Dendritic cell treated with granulocyte-macrophage colony-stimulating factor and Interleukin-4, amounts not matched to agents 40 ng/mL and 50 ng/mL, for 4 days (primary cell): ENCODE data around the gene TREX2.

Source experiments
- H3K27ac Mint-ChIP-seq: one replicate; pipeline ENCODE4 v1.8.0; 2022; ENCODE audit warnings: mild to moderate bottlenecking, mixed read lengths
- H3K27me3 Mint-ChIP-seq: one replicate; pipeline ENCODE4 v1.8.0; 2022; ENCODE audit warnings: mild to moderate bottlenecking, mixed read lengths
- H3K36me3 Mint-ChIP-seq: one replicate; pipeline ENCODE4 v1.8.0; 2022; ENCODE audit warnings: low read depth, mixed read lengths
- H3K4me1 Mint-ChIP-seq: one replicate; pipeline ENCODE4 v1.8.0; 2022; ENCODE audit warnings: low read depth, mixed read lengths
- H3K4me3 Mint-ChIP-seq: one replicate; pipeline ENCODE4 v1.8.0; 2022; ENCODE audit warnings: mild to moderate bottlenecking, moderate library complexity, mixed read lengths
- H3K9me3 Mint-ChIP-seq: one replicate; pipeline ENCODE4 v1.8.0; 2022; ENCODE audit warnings: mixed read lengths
- intact Hi-C: fragments of 100-400 bp; cut with micrococcal nuclease; formaldehyde crosslinking; loops from one replicate; pipeline ENCODE4 v1.15.0; 2022

Gene TREX2

DNA sequence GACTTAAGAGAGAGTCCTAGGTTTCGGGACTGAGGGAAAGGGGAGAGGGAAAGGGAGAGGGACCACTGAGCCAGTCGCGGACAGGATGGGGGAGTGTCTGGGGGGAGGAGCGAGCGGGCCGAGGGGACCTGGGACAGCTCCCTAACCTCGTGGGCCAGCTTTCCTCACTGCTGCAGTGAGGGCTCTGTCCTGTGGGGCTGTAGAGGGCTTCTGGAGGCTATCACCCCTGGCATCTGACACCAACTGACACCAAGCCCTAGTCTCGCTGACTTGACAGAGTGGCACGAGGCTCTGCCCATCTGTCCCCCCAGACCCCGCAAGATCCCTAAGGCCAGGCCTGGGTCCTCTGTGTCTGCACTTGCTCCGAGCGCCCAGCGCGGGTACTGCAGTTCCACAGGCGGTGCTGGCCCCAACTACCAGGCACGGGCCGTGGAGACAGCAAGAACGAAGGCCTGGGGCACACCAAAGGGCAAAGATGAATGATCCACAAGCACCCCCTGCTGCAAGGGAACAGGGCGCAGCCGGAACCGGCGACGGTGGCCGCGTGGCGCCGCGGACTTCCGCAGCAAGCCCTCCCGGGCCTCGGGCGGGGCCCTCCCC is 24.1 kb upstream of the TREX2 start:
- H3K4me3 Mint-ChIP-seq, result peak overlapping the region; percentile 78
- peaks cover 38% of the 10 kb centered on the region for H3K36me3 Mint-ChIP-seq
- intact Hi-C loops, result loop anchor here (2.0 kb wide), 1 partner anchor 37 kb away; no protein-coding TSS in a partner anchor
- H3K27ac Mint-ChIP-seq, result peak overlapping the region; percentile 75
- H3K27me3 Mint-ChIP-seq, result peaks cover 8% of the 10 kb centered on the region
- peaks cover 16% of the 10 kb centered on the region for H3K4me1 Mint-ChIP-seq
- H3K9me3 Mint-ChIP-seq, result no peaks in the 10 kb centered on the region

DNA sequence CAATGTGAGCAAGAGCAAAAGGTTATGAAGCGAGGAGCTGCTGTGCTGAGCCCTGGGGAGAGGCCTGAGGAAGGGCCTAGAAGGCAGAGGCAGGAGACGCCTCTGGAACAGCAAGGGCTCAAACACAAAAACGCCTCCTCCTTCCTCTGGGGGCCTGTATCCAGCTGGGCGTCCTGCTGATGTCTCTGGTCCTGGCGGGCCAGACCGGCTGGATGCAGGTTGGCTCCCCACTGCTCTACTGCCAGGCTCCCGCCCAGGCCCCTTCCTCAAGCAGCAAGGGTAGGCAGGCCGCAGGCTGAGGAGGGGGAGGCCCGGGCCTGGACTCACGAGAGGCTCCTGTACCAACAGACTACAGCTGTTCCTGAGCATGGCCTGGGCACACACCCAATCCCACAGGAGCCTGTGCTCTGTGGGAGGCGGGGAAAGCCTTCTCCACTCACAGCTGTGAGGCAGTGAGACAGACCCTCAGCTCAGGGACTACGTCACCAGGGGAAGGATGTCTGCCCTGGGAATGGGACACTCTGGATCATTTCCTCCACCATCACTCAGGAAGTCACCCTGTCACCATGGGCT is 22.2 kb upstream of the TREX2 start:
- Mint-ChIP-seq H3K36me3 (peaks cover 56% of the 10 kb centered on the region), H3K27me3 (no peaks in the 10 kb centered on the region), H3K4me3 (no peak overlapping the region), H3K4me1 (peaks cover 16% of the 10 kb centered on the region), H3K9me3 (no peaks in the 10 kb centered on the region), H3K27ac (peak overlapping the region; percentile 13)
- intact Hi-C loops, result no loop called here

DNA sequence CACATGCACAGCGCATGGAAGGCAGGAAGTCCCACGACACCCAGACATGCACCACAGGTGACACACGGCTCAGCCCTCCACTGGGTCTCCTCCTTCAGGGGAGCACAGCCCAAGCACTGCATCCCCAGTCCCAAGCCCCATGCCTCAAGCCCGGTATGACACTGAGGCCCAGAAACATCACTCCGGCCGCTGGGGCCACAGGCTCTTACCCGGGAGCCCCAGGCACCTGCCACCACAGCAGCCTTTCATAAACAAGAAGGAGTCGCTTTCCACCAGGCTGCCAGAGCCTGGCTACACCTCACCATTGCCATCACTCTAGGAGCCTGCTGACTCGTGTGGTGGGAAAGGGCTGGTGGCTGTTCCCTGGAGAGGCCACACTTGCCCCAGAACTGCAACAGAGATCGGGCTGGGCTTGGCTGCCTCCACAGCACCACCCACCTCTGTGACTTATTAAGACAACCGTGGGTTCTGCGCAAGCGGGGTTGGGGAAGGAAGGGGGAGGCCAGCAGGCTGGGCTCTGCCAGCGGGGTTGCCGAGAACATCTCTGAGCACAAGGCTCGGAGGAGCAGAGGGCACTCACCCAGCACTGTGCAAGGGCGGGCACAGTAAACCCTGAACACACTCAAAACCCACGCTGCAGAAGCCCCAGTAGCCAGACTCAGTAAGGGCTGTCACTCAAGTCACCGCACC is 20.0 kb upstream of the TREX2 start:
- H3K27me3 Mint-ChIP-seq, result no peaks in the 10 kb centered on the region
- H3K36me3 Mint-ChIP-seq, result peaks cover 75% of the 10 kb centered on the region
- intact Hi-C loops, result no loop called here
- peaks cover 16% of the 10 kb centered on the region for H3K4me1 Mint-ChIP-seq
- H3K27ac Mint-ChIP-seq, result no peak overlapping the region
- no peak overlapping the region for H3K4me3 Mint-ChIP-seq
- H3K9me3 Mint-ChIP-seq, result no peaks in the 10 kb centered on the region

DNA sequence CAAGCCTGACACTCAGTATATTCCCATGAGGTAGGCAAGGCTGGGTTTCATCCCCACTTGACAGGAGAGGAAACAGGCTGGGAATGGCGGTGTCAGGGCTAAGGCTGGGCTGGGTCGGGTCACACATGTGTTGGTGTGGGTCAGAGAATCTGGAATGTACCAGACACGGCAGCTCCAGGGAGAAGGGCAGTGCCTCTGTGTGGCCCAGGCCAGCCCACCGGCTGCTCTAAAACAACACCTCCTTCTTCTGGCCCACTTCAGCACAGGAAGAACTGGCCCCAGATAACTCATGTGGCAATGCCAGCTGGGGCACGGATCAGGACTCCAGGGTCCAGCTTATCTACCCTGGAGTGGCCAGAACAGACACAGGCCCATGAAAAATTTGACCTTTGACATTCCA is 18.3 kb upstream of the TREX2 start:
- Mint-ChIP-seq H3K4me1 (peaks cover 16% of the 10 kb centered on the region), H3K27me3 (no peaks in the 10 kb centered on the region), H3K36me3 (peaks cover 92% of the 10 kb centered on the region), H3K4me3 (no peak overlapping the region), H3K9me3 (no peaks in the 10 kb centered on the region), H3K27ac (no peak overlapping the region)
- intact Hi-C loops, result no loop called here

DNA sequence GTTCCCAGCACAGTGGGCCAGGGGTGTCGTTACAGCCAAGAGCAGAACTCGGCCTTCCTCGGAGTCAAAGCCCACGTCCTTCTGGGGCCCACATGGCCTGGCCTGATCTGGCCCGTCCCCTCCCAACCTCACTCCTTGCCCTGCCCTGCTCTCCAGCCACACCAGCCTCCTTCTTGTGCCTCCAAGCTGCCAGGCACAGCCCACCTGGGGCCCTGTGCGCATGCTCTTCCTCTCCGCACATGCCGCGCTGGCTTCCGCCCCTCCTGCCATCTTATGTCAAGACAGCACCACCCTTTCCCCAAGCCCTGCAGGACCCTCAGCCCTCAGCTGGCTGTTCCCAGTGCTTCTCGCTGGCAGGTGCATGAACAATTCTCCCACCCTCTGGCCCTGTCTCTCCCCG is 17.7 kb upstream of the TREX2 start:
- H3K36me3 Mint-ChIP-seq, result peaks cover 93% of the 10 kb centered on the region
- H3K27ac Mint-ChIP-seq, result no peak overlapping the region
- H3K27me3 Mint-ChIP-seq, result no peaks in the 10 kb centered on the region
- intact Hi-C loops, result no loop called here
- no peak overlapping the region for H3K4me3 Mint-ChIP-seq
- H3K4me1 Mint-ChIP-seq, result peaks cover 16% of the 10 kb centered on the region
- H3K9me3 Mint-ChIP-seq, result no peaks in the 10 kb centered on the region

DNA sequence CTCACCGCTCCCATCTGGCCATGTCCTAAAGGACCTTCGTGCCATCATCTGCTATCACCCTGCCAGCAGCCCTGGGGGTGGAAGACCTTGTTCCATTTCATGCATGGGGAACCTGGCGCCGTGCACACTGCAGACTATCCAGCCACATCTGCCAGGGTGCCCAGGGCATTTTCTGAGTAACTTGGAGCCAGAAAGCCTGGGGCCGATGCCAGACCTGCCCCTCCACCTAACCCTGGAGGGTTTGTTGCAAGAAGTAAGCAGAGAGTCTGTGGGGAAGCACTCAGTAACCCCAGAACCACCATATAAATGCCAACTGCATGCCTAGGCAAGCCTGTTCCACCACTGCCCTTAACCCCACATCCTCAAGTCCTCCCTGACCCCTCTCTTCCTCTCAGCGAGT is 17.2 kb upstream of the TREX2 start:
- intact Hi-C loops, result no loop called here
- no peak overlapping the region for H3K27ac Mint-ChIP-seq
- peaks cover 92% of the 10 kb centered on the region for H3K36me3 Mint-ChIP-seq
- no peak overlapping the region for H3K4me3 Mint-ChIP-seq
- H3K4me1 Mint-ChIP-seq, result peaks cover 12% of the 10 kb centered on the region
- H3K9me3 Mint-ChIP-seq, result no peaks in the 10 kb centered on the region
- no peaks in the 10 kb centered on the region for H3K27me3 Mint-ChIP-seq

DNA sequence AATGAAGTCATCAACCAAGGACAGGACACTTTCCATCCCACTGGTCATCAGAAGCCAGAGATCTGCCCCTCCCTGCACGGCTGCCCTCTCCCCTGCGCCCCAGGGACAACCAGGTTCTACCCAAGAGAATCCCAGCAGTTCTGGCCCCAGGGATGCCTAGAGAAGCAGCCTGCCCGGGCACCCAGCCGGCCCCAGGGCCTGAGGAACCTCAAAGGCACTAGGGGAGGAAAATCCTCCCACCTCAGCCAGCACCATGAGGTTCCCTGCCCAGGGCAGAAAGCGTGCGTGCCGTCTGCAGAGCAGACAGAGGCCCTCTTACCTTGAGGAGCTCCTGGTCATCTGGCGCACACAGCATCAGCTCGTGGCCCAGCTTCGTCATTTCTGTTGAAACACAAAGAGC is 16.4 kb upstream of the TREX2 start:
- H3K9me3 Mint-ChIP-seq, result no peaks in the 10 kb centered on the region
- peaks cover 92% of the 10 kb centered on the region for H3K36me3 Mint-ChIP-seq
- intact Hi-C loops, result no loop called here
- H3K27me3 Mint-ChIP-seq, result no peaks in the 10 kb centered on the region
- H3K27ac Mint-ChIP-seq, result no peak overlapping the region
- H3K4me1 Mint-ChIP-seq, result peaks cover 5% of the 10 kb centered on the region
- no peak overlapping the region for H3K4me3 Mint-ChIP-seq

DNA sequence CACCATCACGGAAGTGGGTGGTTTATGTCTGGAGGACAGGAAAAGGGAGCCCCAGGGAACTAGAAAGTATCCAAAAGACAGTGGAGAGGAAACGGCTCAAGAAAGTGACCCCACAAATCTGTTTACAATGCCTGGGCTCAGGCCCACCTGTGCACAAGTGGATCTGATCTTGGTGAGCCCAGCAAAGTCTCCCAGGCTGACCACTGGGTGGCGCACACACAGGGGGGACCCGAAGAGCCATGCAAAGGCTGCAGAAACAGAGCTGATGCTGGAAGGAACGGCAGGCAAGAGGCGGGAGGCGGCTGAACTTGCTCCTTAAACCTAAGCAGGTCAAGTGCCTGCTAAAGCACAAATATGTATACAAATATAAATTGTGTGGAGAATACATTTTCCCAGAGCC is 15.0 kb upstream of the TREX2 start:
- H3K27me3 Mint-ChIP-seq, result no peaks in the 10 kb centered on the region
- H3K27ac Mint-ChIP-seq, result no peak overlapping the region
- no peak overlapping the region for H3K4me3 Mint-ChIP-seq
- intact Hi-C loops, result no loop called here
- H3K36me3 Mint-ChIP-seq, result peaks cover 96% of the 10 kb centered on the region
- H3K9me3 Mint-ChIP-seq, result no peaks in the 10 kb centered on the region
- no peaks in the 10 kb centered on the region for H3K4me1 Mint-ChIP-seq

DNA sequence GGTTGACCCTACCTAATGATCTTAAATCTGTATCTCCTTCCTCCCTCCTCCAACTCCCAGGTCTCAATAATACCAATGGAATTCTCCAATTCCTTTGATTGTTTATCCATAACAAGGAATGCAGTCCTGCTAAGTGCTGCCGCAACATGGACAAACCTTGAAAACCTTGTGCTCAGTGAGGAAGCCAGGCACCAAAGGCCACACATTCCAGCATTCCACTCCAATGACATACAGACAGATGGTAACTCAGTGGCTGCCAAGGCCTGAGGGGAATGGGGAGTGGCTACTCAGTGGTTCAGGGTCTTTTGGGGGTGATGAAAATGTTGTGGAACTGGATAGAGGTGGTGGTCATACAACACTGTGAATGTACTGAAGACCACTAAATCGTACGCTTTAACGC is 14.1 kb upstream of the TREX2 start:
- intact Hi-C loops, result no loop called here
- no peaks in the 10 kb centered on the region for H3K4me1 Mint-ChIP-seq
- peaks cover 96% of the 10 kb centered on the region for H3K36me3 Mint-ChIP-seq
- no peaks in the 10 kb centered on the region for H3K9me3 Mint-ChIP-seq
- no peaks in the 10 kb centered on the region for H3K27me3 Mint-ChIP-seq
- H3K27ac Mint-ChIP-seq, result no peak overlapping the region
- H3K4me3 Mint-ChIP-seq, result no peak overlapping the region

DNA sequence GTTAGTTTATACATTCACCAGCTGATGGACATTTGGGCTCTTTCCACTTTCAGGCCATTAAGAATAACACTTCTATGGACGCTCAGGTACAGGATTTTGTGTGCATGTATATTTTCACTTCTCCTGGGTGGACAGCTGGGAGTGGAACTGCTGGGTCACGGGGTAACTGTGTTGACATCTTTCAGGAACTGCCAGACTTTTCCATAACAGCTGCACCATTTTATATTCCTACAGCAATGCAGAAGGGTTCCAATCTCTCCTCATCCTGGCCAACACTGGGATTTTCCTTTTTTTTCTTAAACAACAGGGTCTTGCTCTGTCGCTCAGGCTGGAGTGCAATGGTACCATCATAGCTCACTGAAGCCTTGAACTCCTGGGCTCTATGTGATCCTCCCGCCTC is 12.6 kb upstream of the TREX2 start:
- Mint-ChIP-seq H3K27ac (no peak overlapping the region), H3K9me3 (no peaks in the 10 kb centered on the region), H3K27me3 (no peaks in the 10 kb centered on the region), H3K4me3 (no peak overlapping the region), H3K36me3 (peaks cover 95% of the 10 kb centered on the region), H3K4me1 (no peaks in the 10 kb centered on the region)
- intact Hi-C loops, result no loop called here

DNA sequence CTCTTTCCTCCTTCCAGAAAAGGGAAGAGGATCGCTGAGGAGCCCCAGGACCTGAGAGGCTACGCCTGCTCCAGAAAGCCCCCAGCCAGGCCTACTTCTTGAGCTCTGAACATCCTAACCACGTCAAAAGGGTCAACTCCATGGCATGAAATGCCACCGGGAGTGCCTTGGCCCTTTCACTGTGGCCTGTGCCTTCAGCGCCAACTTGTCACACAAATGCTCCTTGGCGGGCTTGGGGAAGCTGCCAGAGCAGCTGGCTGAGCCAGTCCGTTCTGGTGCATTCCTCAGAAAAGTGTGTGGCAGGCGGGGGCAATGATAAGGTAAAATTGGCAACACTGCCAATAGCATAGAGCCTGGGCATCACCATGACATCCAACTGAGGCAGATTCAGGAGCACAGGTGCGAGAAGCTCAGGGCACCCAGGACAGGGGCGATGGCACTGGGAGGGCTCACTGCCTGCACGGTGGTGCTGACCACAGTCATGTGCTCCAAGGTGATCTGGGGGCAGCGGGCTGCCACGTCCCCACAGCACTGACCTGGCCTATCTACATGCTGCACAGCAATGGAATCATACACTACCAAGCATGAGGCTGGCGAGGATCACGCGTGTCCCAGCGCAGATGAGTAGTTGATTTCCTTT is 12.1 kb upstream of the TREX2 start:
- Mint-ChIP-seq H3K9me3 (no peaks in the 10 kb centered on the region), H3K36me3 (peaks cover 95% of the 10 kb centered on the region), H3K4me1 (no peaks in the 10 kb centered on the region), H3K27me3 (no peaks in the 10 kb centered on the region), H3K4me3 (no peak overlapping the region), H3K27ac (no peak overlapping the region)
- intact Hi-C loops, result no loop called here

DNA sequence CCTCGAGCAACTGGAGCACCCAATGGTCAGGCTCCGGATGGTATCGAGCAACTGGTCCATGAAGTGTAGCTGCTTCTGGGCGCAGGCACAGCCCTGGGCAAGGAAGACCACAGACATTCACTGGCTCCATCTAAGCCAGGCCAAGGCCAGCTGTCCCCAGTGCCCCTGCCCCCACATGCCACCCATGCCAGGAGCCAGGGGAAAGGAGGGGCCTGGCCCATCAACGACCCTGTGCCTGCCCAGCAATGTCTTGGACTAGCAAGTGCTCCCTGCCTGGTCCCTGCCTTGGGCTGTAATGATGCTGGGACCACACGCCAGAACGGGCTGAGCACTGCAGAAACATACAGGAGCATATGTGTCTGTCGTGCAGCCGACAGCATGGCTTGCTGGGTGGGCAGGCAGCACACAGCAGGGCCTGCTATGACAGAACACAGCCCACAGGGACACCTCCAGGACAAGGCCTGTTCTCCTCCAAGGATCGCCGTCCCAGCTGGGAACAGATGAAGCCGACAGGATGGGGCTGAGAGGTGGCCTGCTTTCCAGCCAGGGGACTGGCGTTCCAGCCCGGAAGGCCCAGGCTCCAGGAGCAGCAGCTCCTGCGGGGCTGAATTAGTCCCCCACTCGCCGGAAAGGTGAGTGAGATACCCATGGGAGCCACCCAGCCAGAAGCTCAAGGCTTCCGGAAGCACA is 11.4 kb upstream of the TREX2 start:
- H3K27ac Mint-ChIP-seq, result no peak overlapping the region
- no peak overlapping the region for H3K4me3 Mint-ChIP-seq
- no peaks in the 10 kb centered on the region for H3K27me3 Mint-ChIP-seq
- H3K36me3 Mint-ChIP-seq, result peaks cover 93% of the 10 kb centered on the region
- no peaks in the 10 kb centered on the region for H3K9me3 Mint-ChIP-seq
- no peaks in the 10 kb centered on the region for H3K4me1 Mint-ChIP-seq
- intact Hi-C loops, result no loop called here

DNA sequence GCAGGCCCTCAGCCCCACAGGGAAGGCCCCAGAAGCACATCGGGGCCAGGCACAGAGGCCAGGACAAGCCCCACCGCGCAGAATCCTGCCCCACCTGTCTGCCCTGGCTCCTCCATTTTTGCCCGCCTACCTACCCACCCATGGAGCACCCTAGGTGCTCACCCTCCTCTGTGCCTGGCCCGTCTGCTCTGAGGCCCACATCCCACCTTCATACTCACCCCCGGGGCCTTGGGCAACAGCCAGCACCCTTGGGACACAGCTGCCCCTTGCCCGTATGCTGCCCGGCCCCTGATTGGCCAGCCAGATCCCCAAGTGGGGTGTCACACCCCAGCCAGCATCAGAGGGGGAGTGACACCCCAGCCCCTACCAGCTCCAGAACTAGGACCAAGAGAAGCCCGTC is 10.8 kb upstream of the TREX2 start:
- Mint-ChIP-seq H3K4me3 (no peak overlapping the region), H3K36me3 (peaks cover 92% of the 10 kb centered on the region), H3K9me3 (no peaks in the 10 kb centered on the region)

DNA sequence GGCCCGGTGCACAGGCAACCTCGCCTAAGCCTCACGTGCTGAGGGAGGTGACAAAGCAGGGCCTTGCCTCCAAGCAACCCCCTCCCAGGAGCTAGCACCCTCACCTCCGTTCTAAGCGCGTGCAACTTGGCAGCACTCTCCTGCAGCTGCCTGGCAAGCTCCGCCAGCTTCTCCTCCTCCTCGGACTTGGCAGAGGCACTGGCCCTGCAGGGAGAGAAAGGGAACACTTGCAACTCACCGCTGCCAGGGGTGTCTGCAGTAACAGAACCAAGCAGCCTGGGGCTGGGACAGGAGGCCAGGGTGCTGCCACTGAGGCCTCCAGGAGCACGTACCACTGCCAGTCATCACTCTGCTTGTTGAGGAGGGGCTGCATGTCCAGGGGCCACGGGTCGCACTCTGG is 10.3 kb upstream of the TREX2 start:
- H3K4me1 Mint-ChIP-seq, result no peaks in the 10 kb centered on the region
- no peaks in the 10 kb centered on the region for H3K27me3 Mint-ChIP-seq
- H3K36me3 Mint-ChIP-seq, result peaks cover 92% of the 10 kb centered on the region
- H3K9me3 Mint-ChIP-seq, result no peaks in the 10 kb centered on the region
- intact Hi-C loops, result no loop called here
- no peak overlapping the region for H3K4me3 Mint-ChIP-seq
- no peak overlapping the region for H3K27ac Mint-ChIP-seq

More for the DNA sequence above, 10.8 kb upstream of the TREX2 start:
- H3K27me3 Mint-ChIP-seq, result no peaks in the 10 kb centered on the region
- no peak overlapping the region for H3K27ac Mint-ChIP-seq
- H3K4me1 Mint-ChIP-seq, result no peaks in the 10 kb centered on the region
- intact Hi-C loops, result no loop called here
